Memory B cell (primary cell): Measurements from ENCODE around the gene SEPSECS.

Source experiments
- ATAC-seq: fragments of 150-1000 bp; cut with Tn5 transposase; 2 replicates; pipeline ENCODE4 v1.10.0; 2021; ENCODE audit warnings: low read depth, mild to moderate bottlenecking, moderate library complexity
- DNase-seq, 2 donors: peaks; one replicate each; pipeline ENCODE4 v3.0.0; 2022; ENCODE audit warnings: low spot score in 2 of 2
- H3K27ac Mint-ChIP-seq: one replicate; pipeline ENCODE4 v1.8.0; 2022; ENCODE audit warnings: mild to moderate bottlenecking, moderate library complexity, mixed read lengths
- H3K27me3 Mint-ChIP-seq: one replicate; pipeline ENCODE4 v1.8.0; 2022; ENCODE audit warnings: mixed read lengths
- H3K36me3 Mint-ChIP-seq: one replicate; pipeline ENCODE4 v1.8.0; 2022; ENCODE audit warnings: mild to moderate bottlenecking, mixed read lengths
- H3K4me1 Mint-ChIP-seq: one replicate; pipeline ENCODE4 v1.8.0; 2022; ENCODE audit warnings: mixed read lengths
- H3K4me3 Mint-ChIP-seq: one replicate; pipeline ENCODE4 v1.8.0; 2022; ENCODE audit warnings: mild to moderate bottlenecking, moderate library complexity, mixed read lengths
- H3K9me3 Mint-ChIP-seq: one replicate; pipeline ENCODE4 v1.8.0; 2022; ENCODE audit warnings: mixed read lengths

The SEPSECS gene

GRCh38 chr4:25169446-25169845, 9.2 kb upstream of the SEPSECS start:
- no peaks in the 10 kb centered on the region for H3K9me3 Mint-ChIP-seq
- H3K27me3 Mint-ChIP-seq, result no peaks in the 10 kb centered on the region
- H3K4me1 Mint-ChIP-seq, result peaks cover 11% of the 10 kb centered on the region
- H3K27ac Mint-ChIP-seq, result no peak overlapping the region
- peaks cover 32% of the 10 kb centered on the region for H3K36me3 Mint-ChIP-seq
- DNase-seq (no peak), ATAC-seq (no peak)
- no peak overlapping the region for H3K4me3 Mint-ChIP-seq

GRCh38 chr4:25165916-25166315, 5.7 kb upstream of the SEPSECS start:
- no peaks in the 10 kb centered on the region for H3K27me3 Mint-ChIP-seq
- no peak for DNase-seq
- peaks cover 18% of the 10 kb centered on the region for H3K4me1 Mint-ChIP-seq
- no peak for ATAC-seq
- H3K9me3 Mint-ChIP-seq, result no peaks in the 10 kb centered on the region
- H3K36me3 Mint-ChIP-seq, result peaks cover 23% of the 10 kb centered on the region
- H3K4me3 Mint-ChIP-seq, result no peak overlapping the region
- H3K27ac Mint-ChIP-seq, result no peak overlapping the region

- H3K9me3 Mint-ChIP-seq, result no peaks in the 10 kb centered on the region
- peaks cover 16% of the 10 kb centered on the region for H3K36me3 Mint-ChIP-seq
- DNase-seq (no peak), ATAC-seq (no peak)
- no peaks in the 10 kb centered on the region for H3K27me3 Mint-ChIP-seq
- H3K4me3 Mint-ChIP-seq, result no peak overlapping the region
- H3K4me1 Mint-ChIP-seq, result peaks cover 23% of the 10 kb centered on the region
- H3K27ac Mint-ChIP-seq, result no peak overlapping the region
Measured at GRCh38 chr4:25163196-25163595, 2.9 kb upstream of the SEPSECS start.

GRCh38 chr4:25162566-25162965, 2.3 kb upstream of the SEPSECS start:
- Mint-ChIP-seq H3K27ac (no peak overlapping the region), H3K4me1 (peaks cover 23% of the 10 kb centered on the region)

GRCh38 chr4:25161593-25161950, 1.3 kb upstream of the SEPSECS start:
- no peak for DNase-seq
- ATAC-seq, result no peak
- Mint-ChIP-seq H3K27ac (peak overlapping the region; percentile 95), H3K9me3 (no peaks in the 10 kb centered on the region), H3K27me3 (no peaks in the 10 kb centered on the region), H3K36me3 (peaks cover 12% of the 10 kb centered on the region), H3K4me3 (peak overlapping the region; percentile 91), H3K4me1 (peaks cover 23% of the 10 kb centered on the region)

More at GRCh38 chr4:25162566-25162965, 2.3 kb upstream of the SEPSECS start:
- no peak for ATAC-seq
- peaks cover 15% of the 10 kb centered on the region for H3K36me3 Mint-ChIP-seq
- H3K4me3 Mint-ChIP-seq, result no peak overlapping the region
- no peaks in the 10 kb centered on the region for H3K9me3 Mint-ChIP-seq
- no peaks in the 10 kb centered on the region for H3K27me3 Mint-ChIP-seq
- DNase-seq, result no peak

GRCh38 chr4:25160714-25161592, 704 bp upstream of the SEPSECS start:
- H3K9me3 Mint-ChIP-seq, result no peaks in the 10 kb centered on the region
- DNase-seq (no peak), ATAC-seq (peak; percentile 41)
- H3K36me3 Mint-ChIP-seq, result peaks cover 6% of the 10 kb centered on the region
- H3K4me1 Mint-ChIP-seq, result peaks cover 23% of the 10 kb centered on the region
- H3K27ac Mint-ChIP-seq, result peak overlapping the region; percentile 95
- H3K27me3 Mint-ChIP-seq, result no peaks in the 10 kb centered on the region
- H3K4me3 Mint-ChIP-seq, result peak overlapping the region; percentile 91

- DNase-seq, result no peak
- H3K27me3 Mint-ChIP-seq, result no peaks in the 10 kb centered on the region
- H3K4me3 Mint-ChIP-seq, result peak overlapping the region; percentile 91
- peaks cover 20% of the 10 kb centered on the region for H3K4me1 Mint-ChIP-seq
- ATAC-seq, result no peak
- H3K27ac Mint-ChIP-seq, result peak overlapping the region; percentile 95
- no peaks in the 10 kb centered on the region for H3K36me3 Mint-ChIP-seq
- no peaks in the 10 kb centered on the region for H3K9me3 Mint-ChIP-seq
Measured at GRCh38 chr4:25158817-25159216, 1.4 kb downstream of the SEPSECS start.

- Mint-ChIP-seq H3K4me3 (no peak overlapping the region), H3K9me3 (no peaks in the 10 kb centered on the region), H3K27me3 (no peaks in the 10 kb centered on the region), H3K4me1 (peaks cover 13% of the 10 kb centered on the region), H3K36me3 (no peaks in the 10 kb centered on the region), H3K27ac (no peak overlapping the region)
- DNase-seq (no peak), ATAC-seq (no peak)
Measured at GRCh38 chr4:25157081-25157480, 3.2 kb downstream of the SEPSECS start.

GRCh38 chr4:25155947-25156346, 4.3 kb downstream of the SEPSECS start:
- H3K4me1 Mint-ChIP-seq, result peaks cover 5% of the 10 kb centered on the region
- H3K4me3 Mint-ChIP-seq, result no peak overlapping the region
- H3K9me3 Mint-ChIP-seq, result no peaks in the 10 kb centered on the region
- peaks cover 2% of the 10 kb centered on the region for H3K36me3 Mint-ChIP-seq
- no peak overlapping the region for H3K27ac Mint-ChIP-seq
- DNase-seq (no peak), ATAC-seq (no peak)
- no peaks in the 10 kb centered on the region for H3K27me3 Mint-ChIP-seq

GRCh38 chr4:25154594-25155265, 5.5 kb downstream of the SEPSECS start:
- Mint-ChIP-seq H3K9me3 (no peaks in the 10 kb centered on the region), H3K27ac (no peak overlapping the region)

GRCh38 chr4:25146076-25146475, 14.2 kb downstream of the SEPSECS start:
- peaks cover 3% of the 10 kb centered on the region for H3K4me1 Mint-ChIP-seq
- peaks cover 17% of the 10 kb centered on the region for H3K36me3 Mint-ChIP-seq
- no peaks in the 10 kb centered on the region for H3K9me3 Mint-ChIP-seq
- ATAC-seq, result no peak
- no peak for DNase-seq
- no peaks in the 10 kb centered on the region for H3K27me3 Mint-ChIP-seq
- no peak overlapping the region for H3K27ac Mint-ChIP-seq
- H3K4me3 Mint-ChIP-seq, result no peak overlapping the region

More at GRCh38 chr4:25154594-25155265, 5.5 kb downstream of the SEPSECS start:
- no peak for DNase-seq
- Mint-ChIP-seq H3K36me3 (peaks cover 7% of the 10 kb centered on the region), H3K4me3 (no peak overlapping the region), H3K4me1 (peaks cover 3% of the 10 kb centered on the region), H3K27me3 (no peaks in the 10 kb centered on the region)
- ATAC-seq, result no peak

GRCh38 chr4:25144870-25145481, 15.3 kb downstream of the SEPSECS start:
- H3K4me1 Mint-ChIP-seq, result peaks cover 3% of the 10 kb centered on the region
- H3K27ac Mint-ChIP-seq, result no peak overlapping the region
- H3K9me3 Mint-ChIP-seq, result no peaks in the 10 kb centered on the region
- DNase-seq (no peak), ATAC-seq (no peak)
- H3K27me3 Mint-ChIP-seq, result no peaks in the 10 kb centered on the region
- peaks cover 13% of the 10 kb centered on the region for H3K36me3 Mint-ChIP-seq
- no peak overlapping the region for H3K4me3 Mint-ChIP-seq

GRCh38 chr4:25142468-25142867, 17.8 kb downstream of the SEPSECS start:
- H3K4me1 Mint-ChIP-seq, result peaks cover 3% of the 10 kb centered on the region
- no peak for DNase-seq
- no peak for ATAC-seq
- peaks cover 23% of the 10 kb centered on the region for H3K36me3 Mint-ChIP-seq
- H3K27me3 Mint-ChIP-seq, result no peaks in the 10 kb centered on the region
- no peak overlapping the region for H3K27ac Mint-ChIP-seq
- no peak overlapping the region for H3K4me3 Mint-ChIP-seq
- H3K9me3 Mint-ChIP-seq, result peaks cover 2% of the 10 kb centered on the region

- H3K4me3 Mint-ChIP-seq, result no peak overlapping the region
- H3K27ac Mint-ChIP-seq, result no peak overlapping the region
- H3K27me3 Mint-ChIP-seq, result no peaks in the 10 kb centered on the region
- ATAC-seq (no peak), DNase-seq (no peak)
- peaks cover 4% of the 10 kb centered on the region for H3K9me3 Mint-ChIP-seq
- peaks cover 31% of the 10 kb centered on the region for H3K36me3 Mint-ChIP-seq
- no peaks in the 10 kb centered on the region for H3K4me1 Mint-ChIP-seq
Measured at GRCh38 chr4:25141592-25141991, 18.7 kb downstream of the SEPSECS start.
